HG02870 (cell line): Measurements from ENCODE around the gene WFIKKN1.

Experiments
- ATAC-seq: cut with Tn5 transposase; IDR thresholded peaks from one replicate; pipeline ENCODE4 v1.9.1; 2021; ENCODE audit warnings: mild to moderate bottlenecking, moderate library complexity; ENCODE audit not compliant: unreplicated experiment

Gene WFIKKN1, protein sequence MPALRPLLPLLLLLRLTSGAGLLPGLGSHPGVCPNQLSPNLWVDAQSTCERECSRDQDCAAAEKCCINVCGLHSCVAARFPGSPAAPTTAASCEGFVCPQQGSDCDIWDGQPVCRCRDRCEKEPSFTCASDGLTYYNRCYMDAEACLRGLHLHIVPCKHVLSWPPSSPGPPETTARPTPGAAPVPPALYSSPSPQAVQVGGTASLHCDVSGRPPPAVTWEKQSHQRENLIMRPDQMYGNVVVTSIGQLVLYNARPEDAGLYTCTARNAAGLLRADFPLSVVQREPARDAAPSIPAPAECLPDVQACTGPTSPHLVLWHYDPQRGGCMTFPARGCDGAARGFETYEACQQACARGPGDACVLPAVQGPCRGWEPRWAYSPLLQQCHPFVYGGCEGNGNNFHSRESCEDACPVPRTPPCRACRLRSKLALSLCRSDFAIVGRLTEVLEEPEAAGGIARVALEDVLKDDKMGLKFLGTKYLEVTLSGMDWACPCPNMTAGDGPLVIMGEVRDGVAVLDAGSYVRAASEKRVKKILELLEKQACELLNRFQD

DNA sequence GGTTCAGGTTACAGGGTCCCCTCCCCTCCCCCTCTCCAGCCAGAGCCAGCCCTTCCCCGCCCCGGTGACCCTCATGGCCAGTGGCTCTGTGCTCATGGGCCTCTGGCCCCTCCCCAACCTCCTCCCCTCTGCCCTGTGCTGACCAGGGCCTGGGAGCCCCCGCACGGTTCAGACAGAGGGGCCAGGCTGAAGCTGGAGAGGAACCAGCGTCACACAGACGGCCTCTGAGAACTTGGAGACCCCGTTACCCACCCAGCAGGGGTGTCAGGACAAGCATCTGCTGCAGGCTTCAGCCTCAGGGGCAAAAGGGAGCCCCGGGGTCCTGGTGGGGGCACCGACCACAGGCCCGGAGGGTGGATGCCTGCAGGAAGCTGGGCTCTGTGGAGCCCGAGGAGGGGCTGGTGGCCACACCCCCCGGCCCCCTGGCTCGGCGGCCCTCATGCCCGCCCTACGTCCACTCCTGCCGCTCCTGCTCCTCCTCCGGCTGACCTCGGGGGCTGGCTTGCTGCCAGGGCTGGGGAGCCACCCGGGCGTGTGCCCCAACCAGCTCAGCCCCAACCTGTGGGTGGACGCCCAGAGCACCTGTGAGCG is at the start of gene WFIKKN1:
Gene WFIKKN1 (plus strand): TSS at position 171 of the 591 bp plus-strand sequence. CDS start 269 bp downstream, at position 440.
- no peak for ATAC-seq

- no peak for ATAC-seq
These were observed 48.6 kb upstream of the WFIKKN1 start for GRCh38 chr16:582218-582613.

DNA sequence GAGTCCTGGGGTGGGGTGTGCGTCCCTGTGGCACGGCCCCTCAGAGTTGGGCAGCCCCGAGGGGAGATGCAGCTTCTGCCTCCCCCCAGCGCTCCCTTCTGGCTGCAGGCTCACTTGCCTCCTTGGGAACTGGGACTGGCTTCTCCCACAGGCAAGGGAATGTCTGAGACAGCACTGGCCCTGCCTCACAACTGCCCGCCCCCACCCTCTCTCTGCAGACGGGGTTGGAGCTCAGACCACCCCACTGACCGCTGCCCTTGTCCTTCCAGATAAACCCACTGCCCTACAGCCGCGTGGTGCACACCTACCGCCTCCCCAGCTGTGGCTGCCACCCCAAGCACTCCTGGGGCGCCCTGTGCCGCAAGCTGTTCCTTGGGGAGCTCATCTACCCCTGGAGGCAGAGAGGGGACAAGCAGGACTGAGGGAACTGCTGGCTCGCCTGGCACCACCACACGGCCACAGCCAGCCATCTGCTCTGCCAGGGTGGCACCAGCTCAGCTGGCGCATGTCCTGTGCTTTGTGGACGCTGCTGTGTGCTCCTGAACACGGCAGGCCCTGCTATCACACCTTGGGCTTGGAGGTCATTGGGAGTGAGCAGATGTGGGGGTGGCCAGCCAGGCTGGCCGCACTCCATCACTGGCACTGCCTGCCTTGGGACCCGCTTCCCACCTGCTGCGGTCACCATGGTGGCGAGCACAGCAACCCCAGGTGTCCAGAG is 48.0 kb upstream of the WFIKKN1 start:
- no peak for ATAC-seq

GRCh38 chr16:583470-583814 is 47.3 kb upstream of the WFIKKN1 start:
- no peak for ATAC-seq

GRCh38 chr16:583815-584591 is 46.8 kb upstream of the WFIKKN1 start:
- no peak for ATAC-seq

- no peak for ATAC-seq
These were observed 45.4 kb upstream of the WFIKKN1 start for GRCh38 chr16:585351-585750.

- ATAC-seq = no peak
These were observed 44.6 kb upstream of the WFIKKN1 start for GRCh38 chr16:586047-586644.

DNA sequence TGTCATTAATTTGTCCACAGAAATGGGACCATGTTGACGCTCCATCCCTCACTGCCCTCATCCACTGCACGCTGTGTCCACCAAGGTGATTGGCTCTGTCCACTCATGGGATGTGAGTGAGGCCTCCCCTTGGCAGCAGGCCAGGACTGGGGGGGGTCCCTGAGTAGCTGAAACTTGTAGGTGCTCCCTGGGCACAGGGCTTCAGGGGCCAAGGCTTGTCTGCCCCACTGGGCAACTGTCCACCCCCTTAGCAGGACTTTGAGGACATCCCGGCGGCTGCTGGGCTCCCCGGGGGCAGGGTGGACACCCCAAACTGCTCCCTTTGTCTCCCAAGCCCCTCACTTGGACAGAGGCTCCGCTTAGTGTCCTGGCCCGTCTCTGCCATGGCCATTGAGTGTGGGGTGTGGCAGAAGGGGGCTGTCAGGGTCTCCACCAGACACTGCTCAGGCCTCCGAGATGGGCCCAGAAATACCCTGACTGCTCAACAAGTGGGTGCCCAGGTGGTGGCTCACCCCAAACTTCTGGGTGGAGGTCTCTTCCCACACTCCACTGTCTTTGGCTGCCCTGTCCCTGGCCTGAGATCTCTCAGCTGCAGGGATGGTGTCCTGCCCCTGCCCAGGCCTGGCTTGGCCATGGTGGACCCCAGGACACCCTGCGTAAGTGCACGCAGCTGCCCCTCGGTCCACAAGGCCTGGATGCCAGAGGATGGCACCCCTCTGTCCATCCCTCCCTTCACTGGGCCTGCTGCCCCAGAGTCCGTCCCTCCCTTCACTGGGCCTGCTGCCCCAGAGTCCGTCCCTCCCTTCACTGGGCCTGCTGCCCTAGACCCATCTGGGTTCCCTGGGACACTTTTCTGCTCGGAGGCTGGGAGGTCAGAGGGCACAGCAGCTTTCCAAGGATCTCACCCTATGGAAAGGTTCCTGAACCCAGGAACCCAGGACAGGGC is 43.9 kb upstream of the WFIKKN1 start:
- ATAC-seq = no peak

DNA sequence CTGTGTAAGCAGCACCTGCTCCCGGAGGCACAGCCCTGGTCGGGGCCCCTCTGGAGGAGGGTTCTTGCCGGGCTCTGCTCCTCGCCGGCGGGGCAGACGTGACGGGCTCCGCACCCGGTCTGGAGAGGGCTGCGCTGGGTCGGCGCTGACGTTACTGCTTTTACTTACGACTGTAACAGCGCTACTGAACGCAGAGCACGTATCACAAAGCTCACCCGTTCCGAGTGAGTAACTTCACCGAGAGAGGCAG is 42.2 kb upstream of the WFIKKN1 start:
- ATAC-seq = peak; percentile 12

- ATAC-seq = peak; percentile 75
These were observed 41.7 kb upstream of the WFIKKN1 start for GRCh38 chr16:588889-589657.

DNA sequence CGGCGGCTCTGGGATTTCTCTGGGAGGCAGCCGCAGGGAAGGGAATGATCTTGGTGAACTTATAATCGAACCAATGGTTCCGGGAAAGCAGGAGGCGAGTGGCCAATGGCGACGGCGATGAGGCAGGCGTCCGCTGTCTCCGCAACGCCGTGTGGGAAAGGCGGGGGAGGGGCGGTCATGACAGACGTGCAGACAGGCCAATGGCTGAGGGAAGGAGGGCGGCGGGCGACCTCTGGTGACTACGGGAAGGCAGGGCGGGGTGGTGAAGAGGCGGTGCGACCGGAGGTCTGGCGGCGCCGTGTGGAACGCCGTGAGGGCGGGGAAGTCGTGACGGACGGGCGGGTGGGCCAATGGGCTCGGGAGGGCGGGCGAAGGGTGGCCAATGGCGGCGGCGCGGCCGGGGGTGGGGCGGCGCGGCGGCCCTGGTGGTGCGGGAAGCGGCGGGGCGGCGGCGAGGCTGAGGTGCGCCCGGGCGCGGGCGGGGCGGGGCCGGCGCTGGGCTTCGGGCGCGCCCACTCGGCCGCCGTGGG is 41.1 kb upstream of the WFIKKN1 start, which contains the start of gene RAB40C:
Gene RAB40C (plus strand): TSS at position 409 of the 530 bp plus-strand sequence. CDS start 226 bp downstream, outside the sequence.
- ATAC-seq = peak; percentile 70

DNA sequence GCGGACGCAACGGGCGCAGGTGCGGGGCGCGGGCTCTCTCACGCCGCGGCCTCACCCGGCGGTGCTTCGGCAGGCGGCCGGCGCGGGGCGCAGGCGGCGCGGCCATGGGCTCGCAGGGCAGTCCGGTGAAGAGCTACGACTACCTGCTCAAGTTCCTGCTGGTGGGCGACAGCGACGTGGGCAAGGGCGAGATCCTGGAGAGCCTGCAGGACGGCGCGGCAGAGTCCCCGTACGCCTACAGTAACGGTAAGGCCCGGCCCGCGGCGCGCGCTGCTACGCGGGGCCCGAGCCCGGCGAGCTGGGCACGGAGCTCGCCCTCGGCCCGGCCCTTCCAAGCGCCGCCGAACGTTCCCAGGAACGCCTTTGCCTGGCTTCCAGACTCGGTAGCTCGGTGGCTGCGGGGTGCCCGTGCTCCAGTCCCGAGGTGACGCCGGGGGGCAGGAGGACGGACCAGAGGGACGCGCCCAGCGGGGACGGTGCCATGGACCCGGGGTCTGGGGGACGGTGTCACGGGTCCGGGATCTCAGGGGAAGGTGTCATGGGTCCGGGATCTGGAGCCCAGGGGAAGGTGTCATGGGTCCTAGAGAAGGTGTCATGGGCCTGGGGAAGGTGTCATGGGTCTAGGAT is 40.5 kb upstream of the WFIKKN1 start:
- no peak for ATAC-seq

DNA sequence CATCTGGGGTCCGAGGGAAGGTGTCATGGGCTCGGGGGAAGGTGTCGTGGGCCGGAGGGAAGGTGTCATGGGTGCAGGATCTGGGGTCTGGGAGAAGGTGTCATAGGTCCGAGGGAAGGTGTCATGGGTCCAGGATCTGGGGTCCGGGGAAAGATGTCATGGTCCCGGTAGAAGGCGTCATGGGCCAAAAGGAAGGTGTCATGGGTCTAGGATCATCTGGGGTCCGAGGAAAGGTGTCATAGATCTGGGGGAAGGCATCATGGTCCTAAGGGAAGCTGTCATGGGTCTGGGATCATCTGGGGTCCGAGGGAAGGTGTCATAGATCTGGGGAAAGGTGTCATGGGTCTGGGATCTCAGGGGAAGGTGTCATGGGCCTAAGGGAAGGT is 40.0 kb upstream of the WFIKKN1 start:
- ATAC-seq = no peak

- ATAC-seq = no peak
These were observed 39.6 kb upstream of the WFIKKN1 start for GRCh38 chr16:591231-591630.

- ATAC-seq = no peak
These were observed 38.8 kb upstream of the WFIKKN1 start for GRCh38 chr16:591892-592517.

GRCh38 chr16:592518-593306 is 38.1 kb upstream of the WFIKKN1 start:
- ATAC-seq = no peak

DNA sequence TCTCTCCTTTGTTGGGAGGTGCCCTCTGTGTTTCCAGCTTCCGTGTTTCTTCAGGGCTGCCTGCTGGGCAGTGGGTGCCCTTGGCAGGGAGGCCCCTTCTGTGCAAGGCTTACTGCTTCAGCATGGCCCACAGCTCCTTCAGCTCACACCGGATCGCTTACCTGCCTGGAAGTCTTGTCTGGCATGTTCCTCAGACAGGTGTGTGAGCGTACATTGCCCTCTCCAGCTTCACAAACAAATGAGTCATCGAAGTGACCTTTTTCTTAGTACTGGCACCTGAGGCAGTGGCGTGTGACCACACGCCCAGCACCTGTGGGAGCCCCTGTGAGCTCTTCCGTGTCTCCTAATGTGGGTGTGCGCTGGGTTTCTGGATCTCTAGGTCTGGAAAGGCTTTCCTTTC is 37.4 kb upstream of the WFIKKN1 start:
- ATAC-seq = no peak
